Ovary (tissue), 9 donors: ENCODE measurements around the gene CACNA1C. TPM values are rescaled to one million over a fixed set of nuclear protein-coding genes. Genes with fewer than 3 reads are reported as not detected.

Experiments used
- DNase-seq, 5 donors: peaks; one replicate each; pipeline ENCODE4 v3.0.0-alpha.2; 2019 to 2020
- H3K27ac ChIP-seq, 2 donors: fragments of 200-600 bp; one replicate each; pipeline versions ENCODE4 v1.5.1 to v1.8.0; 2019 to 2022
- H3K27me3 ChIP-seq: fragments of 200-600 bp; one replicate; pipeline ENCODE4 v1.8.0; 2022
- H3K36me3 ChIP-seq: fragments of 200-600 bp; sonication (generic); one replicate; pipeline ENCODE4 v1.5.1; 2019
- H3K4me1 ChIP-seq: one replicate; pipeline ENCODE4 v1.8.1; 2013; ENCODE audit warnings: mild to moderate bottlenecking, moderate library complexity; ENCODE audit not compliant: insufficient read depth
- H3K4me3 ChIP-seq: fragments of 200-600 bp; sonication (generic); one replicate; pipeline ENCODE4 v1.5.1; 2017
- H3K9me3 ChIP-seq, 2 donors: fragments of 200-600 bp in 1 of 2; sonication (generic) in 1 of 2; one replicate each; pipeline versions ENCODE4 v1.5.1 to v1.8.1; 2013 to 2019; ENCODE audit warnings: mild to moderate bottlenecking in 1 of 2, moderate library complexity in 1 of 2
- EP300 ChIP-seq: sonication (generic); formaldehyde crosslinking; IDR thresholded peaks from one replicate; pipeline ENCODE4 v1.6.1; 2017; ENCODE audit warnings: antibody characterized with exemption
- POLR2A ChIP-seq: fragments of 450-650 bp; IDR thresholded peaks from one replicate; pipeline ENCODE4 v1.6.1; 2017; ENCODE audit warnings: antibody characterized with exemption, mild to moderate bottlenecking, moderate library complexity
- WGBS, 3 donors: extraction: QIAGEN DNeasy Blood & Tissue Kit in 1 of 3; methylation state at CpG; one replicate each; pipeline versions ENCODE4 v1.1.5 to v1.1.7; 2013 to 2017; 5-methylcytosine and 5-hydroxymethylcytosine counted together
- intact Hi-C, 4 donors: fragments of 100-400 bp; cut with DNase I; formaldehyde crosslinking; loops; one replicate each; pipeline versions ENCODE4 v1.11.0 to v1.15.1; 2022 to 2023
- polyA plus RNA-seq, 2 donors: library from polyadenylated mRNA; stranded (reverse); fragments of 200-250 nt in 1 of 2; fragments of 350-450 nt in 1 of 2; fragmentation: Illumina TruSeq in 1 of 2; extraction: RNeasy Lipid Tissue Mini Kit (QIAGEN cat#74804) in 1 of 2; gene quantifications; one replicate each; pipeline ENCODE4 v1.2.3, GENCODE V29; 2013 to 2014
- total RNA-seq, 7 donors: library from RNA; depleted of rRNA in 2 of 7; stranded (reverse); fragments of >200 nt in 2 of 7; fragmentation: NEBNext Ultra II Directional in 3 of 7; extraction: Animal tissue kit (Norgen Biotek cat#: 25700) in 3 of 7; gene quantifications; one replicate each; pipeline versions ENCODE4 v1.1.0 to v1.2.4, GENCODE V29; 2016 to 2023
- TF ChIP-seq, protein P1 (sequence below), 3 donors: fragments of 450-650 bp in 2 of 3; fragments of 200-600 bp in 1 of 3; IDR thresholded peaks; one replicate each; pipeline versions ENCODE4 v1.5.1 to v1.8.0; 2016 to 2022; ENCODE audit warnings: antibody characterized with exemption in 3 of 3, mild to moderate bottlenecking in 1 of 3
- donor health status: DM: no; HTN: no; CAD: no; lungs with moderate emphysema.
- donor health status: DM: no; HTN: no; CAD: no.
- donor health status: Bipolar disorder and iron deficiency.
- donor health status: DM: yes; HTN: yes; CAD: no.
- donor health status: DM: no; HTN: no; CAD: no.
- donor health status: DM: yes; HTN: yes; CAD: no.

The CACNA1C gene
- total and polyA plus RNA-seq, 9 donors, result 2.2 to 8.3 (median 3.7) TPM

DNA sequence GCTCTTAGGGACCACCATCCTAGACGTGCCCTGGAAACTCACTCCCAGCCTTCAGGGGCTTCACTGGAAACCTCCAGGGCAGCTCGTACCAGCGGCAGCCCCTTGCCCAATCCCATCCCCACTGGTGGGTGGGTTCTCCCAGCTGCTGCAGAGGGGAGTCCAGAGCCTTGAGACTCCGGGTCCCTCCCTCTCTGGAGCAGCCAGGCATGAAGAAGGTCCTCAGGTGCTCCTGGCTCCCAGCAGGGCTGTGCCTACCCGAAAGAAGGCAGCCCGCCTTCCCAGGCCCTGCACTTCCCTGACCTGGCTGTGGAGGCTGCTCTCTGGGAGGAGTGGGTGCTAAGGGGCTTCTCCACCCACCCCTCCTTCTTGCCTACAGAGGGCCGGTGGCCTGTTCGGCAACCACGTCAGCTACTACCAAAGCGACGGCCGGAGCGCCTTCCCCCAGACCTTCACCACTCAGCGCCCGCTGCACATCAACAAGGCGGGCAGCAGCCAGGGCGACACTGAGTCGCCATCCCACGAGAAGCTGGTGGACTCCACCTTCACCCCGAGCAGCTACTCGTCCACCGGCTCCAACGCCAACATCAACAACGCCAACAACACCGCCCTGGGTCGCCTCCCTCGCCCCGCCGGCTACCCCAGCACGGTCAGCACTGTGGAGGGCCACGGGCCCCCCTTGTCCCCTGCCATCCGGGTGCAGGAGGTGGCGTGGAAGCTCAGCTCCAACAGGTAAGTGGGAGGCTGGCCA, 626.5 kb downstream of the CACNA1C start:
- Histone ChIP-seq H3K27ac (no peak overlapping the region), H3K27me3 (no peaks in the 10 kb centered on the region), H3K9me3 (no peaks in the 10 kb centered on the region), H3K36me3 (no peaks in the 10 kb centered on the region), H3K4me3 (no peak overlapping the region), H3K4me1 (no peaks in the 10 kb centered on the region)
- DNase-seq, result no peak
- intact Hi-C loops, result no loop called here
- no peak for TF ChIP-seq EP300
- no peak for TF ChIP-seq POLR2A
- TF ChIP-seq, protein P1, sequence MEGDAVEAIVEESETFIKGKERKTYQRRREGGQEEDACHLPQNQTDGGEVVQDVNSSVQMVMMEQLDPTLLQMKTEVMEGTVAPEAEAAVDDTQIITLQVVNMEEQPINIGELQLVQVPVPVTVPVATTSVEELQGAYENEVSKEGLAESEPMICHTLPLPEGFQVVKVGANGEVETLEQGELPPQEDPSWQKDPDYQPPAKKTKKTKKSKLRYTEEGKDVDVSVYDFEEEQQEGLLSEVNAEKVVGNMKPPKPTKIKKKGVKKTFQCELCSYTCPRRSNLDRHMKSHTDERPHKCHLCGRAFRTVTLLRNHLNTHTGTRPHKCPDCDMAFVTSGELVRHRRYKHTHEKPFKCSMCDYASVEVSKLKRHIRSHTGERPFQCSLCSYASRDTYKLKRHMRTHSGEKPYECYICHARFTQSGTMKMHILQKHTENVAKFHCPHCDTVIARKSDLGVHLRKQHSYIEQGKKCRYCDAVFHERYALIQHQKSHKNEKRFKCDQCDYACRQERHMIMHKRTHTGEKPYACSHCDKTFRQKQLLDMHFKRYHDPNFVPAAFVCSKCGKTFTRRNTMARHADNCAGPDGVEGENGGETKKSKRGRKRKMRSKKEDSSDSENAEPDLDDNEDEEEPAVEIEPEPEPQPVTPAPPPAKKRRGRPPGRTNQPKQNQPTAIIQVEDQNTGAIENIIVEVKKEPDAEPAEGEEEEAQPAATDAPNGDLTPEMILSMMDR (IDR thresholded peaks at IDR 0.05), result no peak
- 88 to 91% (median 91%) methylated on average over 33 of the region's 33 CpGs for WGBS, 3 donors

DNA sequence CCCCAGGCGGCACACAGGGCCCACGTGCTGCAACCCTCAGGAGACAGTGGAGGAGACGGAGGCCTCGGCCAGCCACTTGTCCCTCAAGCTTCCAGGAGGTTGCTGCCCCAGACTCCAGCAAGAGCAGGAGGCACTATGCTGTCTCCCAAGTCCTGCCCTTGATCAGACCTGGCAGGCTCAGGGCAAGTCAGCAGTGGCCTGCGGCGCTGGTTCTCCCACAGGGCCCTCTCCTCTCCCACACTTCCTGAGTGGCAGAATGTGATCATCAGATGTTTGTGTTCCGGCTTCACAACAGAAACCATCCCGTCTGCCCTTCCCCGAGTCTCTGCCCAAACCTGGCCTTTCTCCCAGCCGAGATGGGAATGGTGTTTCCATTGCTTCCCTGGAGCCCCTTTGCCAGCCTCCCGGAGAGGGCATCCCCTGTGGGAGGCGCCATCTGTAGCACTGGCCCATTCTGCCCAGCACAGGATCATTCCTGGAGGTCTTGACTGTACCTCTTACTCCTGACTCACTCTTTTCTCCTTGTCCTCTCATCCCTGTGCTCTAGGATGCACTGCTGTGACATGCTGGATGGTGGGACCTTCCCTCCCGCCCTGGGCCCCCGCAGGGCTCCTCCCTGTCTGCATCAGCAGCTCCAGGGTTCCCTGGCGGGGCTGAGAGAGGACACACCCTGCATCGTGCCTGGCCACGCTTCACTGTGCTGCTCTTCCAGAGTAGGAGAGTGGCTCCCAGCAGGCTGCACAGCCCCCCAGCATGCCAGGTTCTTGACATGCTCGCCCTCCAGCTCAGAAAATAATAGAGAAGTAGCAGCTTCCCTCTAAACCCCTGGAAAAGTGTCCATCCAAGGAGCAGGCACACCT, 627.3 kb downstream of the CACNA1C start:
- H3K36me3 ChIP-seq, result no peaks in the 10 kb centered on the region
- no peak for DNase-seq
- TF ChIP-seq EP300 (no peak), POLR2A (no peak)
- TF ChIP-seq, protein P1 (IDR thresholded peaks at IDR 0.05), result no peak
- no peaks in the 10 kb centered on the region for H3K9me3 ChIP-seq
- WGBS, 3 donors, result 83 to 86% (median 85%) methylated on average over 18 of the region's 18 CpGs
- intact Hi-C loops, result no loop called here
- no peaks in the 10 kb centered on the region for H3K27me3 ChIP-seq
- H3K4me3 ChIP-seq, result no peak overlapping the region
- no peaks in the 10 kb centered on the region for H3K4me1 ChIP-seq
- no peak overlapping the region for H3K27ac ChIP-seq

DNA sequence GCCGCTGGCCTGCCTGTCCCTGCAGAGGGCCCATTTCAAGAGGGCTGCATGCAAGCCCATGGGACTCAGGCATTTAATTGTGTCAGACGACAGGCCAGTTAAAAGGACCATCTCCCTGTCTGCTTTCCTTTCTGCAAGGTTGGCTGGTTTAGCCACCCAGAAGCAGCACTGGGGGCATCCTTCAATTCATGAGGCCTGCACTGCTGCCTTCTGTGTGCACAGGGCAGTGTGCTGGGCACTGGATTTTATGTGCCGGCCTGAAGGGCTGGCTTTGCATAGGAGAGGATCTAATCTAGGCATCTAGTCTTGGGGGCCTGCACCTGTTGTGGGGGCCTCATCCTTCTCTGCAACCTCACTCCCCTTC, 627.9 kb downstream of the CACNA1C start:
- no peak for DNase-seq
- TF ChIP-seq, protein P1 (IDR thresholded peaks at IDR 0.05), result no peak
- no peak for TF ChIP-seq POLR2A
- TF ChIP-seq EP300, result no peak
- Histone ChIP-seq H3K4me3 (no peak overlapping the region), H3K4me1 (no peaks in the 10 kb centered on the region), H3K27me3 (no peaks in the 10 kb centered on the region), H3K9me3 (no peaks in the 10 kb centered on the region), H3K36me3 (no peaks in the 10 kb centered on the region), H3K27ac (no peak overlapping the region)
- intact Hi-C loops, result no loop called here
- 82 to 92% (median 89%) methylated on average over 3 of the region's 3 CpGs for WGBS, 3 donors

DNA sequence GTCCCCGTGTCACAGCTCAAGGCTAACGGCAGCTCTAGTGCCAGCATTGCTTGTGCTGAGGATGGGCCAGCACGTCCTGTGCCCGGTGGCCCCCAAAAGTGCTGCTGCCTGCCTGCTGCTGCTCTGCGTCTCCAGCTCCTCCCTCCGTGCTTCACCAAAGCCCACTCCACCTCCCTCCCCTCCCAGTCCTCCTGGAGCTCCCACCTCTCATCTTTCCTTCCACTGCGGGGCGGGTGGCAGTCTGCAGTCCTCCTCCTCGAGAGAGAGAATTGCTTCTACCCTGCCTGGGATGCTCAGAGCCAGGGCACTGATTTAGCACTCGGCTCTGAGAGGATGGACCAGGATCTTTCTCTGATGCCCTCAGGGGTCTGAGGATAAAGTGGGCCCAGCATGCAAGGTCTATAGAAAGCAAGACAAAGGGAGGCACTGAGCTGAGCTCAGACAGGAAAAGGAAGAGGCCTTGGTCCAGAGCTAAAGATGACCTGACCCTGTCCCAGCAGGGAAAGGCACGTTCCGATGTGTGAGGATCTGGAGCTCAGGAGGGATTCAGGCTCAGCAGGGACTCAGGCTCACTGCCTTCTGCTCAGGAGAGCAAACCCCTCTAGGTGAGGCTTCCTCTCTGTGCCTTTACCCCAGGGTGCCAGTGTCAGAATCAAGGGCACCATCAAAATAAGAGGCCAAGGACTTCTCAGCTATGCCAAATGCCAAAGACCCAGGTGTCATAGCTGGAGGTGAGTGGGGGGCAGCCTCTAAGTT, 628.8 kb downstream of the CACNA1C start:
- no peaks in the 10 kb centered on the region for H3K4me1 ChIP-seq
- H3K36me3 ChIP-seq, result no peaks in the 10 kb centered on the region
- H3K27me3 ChIP-seq, result no peaks in the 10 kb centered on the region
- no peak overlapping the region for H3K27ac ChIP-seq
- no peak for DNase-seq
- 68 to 72% (median 69%) methylated on average over 12 of the region's 12 CpGs for WGBS, 3 donors
- H3K9me3 ChIP-seq, result no peaks in the 10 kb centered on the region
- TF ChIP-seq POLR2A (no peak), EP300 (no peak)
- TF ChIP-seq, protein P1 (IDR thresholded peaks at IDR 0.05), result no peak
- intact Hi-C loops, result no loop called here
- no peak overlapping the region for H3K4me3 ChIP-seq
